Epithelial cell of esophagus (primary cell): ENCODE data around the gene CDC6.

Experiments used
- DNase-seq: peaks from one replicate; pipeline ENCODE4 v3.0.0; 2010; ENCODE audit warnings: low read depth
- H3K4me3 ChIP-seq: 2 replicates; pipeline ENCODE4 v1.5.1; 2011; ENCODE audit warnings: mild to moderate bottlenecking, low read length, control low read depth
- TF ChIP-seq, protein P1 (sequence below): IDR thresholded peaks from 2 replicates; pipeline ENCODE4 v1.5.1; 2011; ENCODE audit warnings: low read depth, mild to moderate bottlenecking, low read length, control low read depth, inconsistent platforms; ENCODE audit not compliant: insufficient read depth; ENCODE audit errors: missing control alignments

CDC6 gene

DNA sequence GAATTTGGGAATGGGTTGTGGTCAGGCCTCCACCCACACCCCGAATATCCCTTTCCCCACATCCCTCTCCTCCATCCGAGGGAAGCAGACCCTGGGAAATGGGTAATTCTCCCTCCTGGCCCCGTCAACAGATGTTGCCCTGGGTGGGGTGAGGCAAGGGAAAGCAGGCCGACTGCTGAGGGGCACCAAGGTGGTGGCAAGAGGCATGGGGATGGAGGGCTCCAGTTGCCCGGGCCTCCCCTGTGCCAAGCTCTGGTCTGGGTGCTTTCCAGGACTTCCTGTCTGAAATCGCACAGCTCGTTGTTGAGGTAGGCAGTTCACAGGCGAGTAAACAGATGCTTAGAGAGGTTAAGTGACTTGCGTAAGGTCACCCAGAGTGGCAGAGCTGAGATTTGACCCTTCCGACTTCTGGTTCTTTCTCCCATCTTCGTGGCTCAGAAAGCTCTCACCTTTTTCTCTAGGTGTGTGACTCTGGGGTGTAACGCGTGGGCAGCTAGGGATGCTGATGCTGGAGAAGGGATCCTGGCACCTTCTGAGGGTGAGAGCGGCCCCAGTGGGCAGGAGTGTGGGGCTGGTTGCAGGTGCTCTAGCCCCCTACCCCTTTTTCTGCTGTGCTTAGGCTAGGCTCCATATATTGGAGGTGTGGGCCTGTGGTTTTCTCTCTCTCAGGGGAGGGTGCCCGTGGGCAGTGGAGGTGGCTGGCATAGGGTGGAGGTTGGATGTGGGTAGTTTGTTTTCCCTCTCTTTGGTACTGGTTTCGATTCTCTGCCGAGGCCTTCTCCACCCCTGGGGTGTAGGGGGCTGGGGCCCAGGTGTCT is 38.5 kb downstream of the CDC6 start:
- H3K4me3 ChIP-seq: no peak overlapping the region
- TF ChIP-seq, protein P1, sequence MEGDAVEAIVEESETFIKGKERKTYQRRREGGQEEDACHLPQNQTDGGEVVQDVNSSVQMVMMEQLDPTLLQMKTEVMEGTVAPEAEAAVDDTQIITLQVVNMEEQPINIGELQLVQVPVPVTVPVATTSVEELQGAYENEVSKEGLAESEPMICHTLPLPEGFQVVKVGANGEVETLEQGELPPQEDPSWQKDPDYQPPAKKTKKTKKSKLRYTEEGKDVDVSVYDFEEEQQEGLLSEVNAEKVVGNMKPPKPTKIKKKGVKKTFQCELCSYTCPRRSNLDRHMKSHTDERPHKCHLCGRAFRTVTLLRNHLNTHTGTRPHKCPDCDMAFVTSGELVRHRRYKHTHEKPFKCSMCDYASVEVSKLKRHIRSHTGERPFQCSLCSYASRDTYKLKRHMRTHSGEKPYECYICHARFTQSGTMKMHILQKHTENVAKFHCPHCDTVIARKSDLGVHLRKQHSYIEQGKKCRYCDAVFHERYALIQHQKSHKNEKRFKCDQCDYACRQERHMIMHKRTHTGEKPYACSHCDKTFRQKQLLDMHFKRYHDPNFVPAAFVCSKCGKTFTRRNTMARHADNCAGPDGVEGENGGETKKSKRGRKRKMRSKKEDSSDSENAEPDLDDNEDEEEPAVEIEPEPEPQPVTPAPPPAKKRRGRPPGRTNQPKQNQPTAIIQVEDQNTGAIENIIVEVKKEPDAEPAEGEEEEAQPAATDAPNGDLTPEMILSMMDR: no peak
- DNase-seq: no peak

DNA sequence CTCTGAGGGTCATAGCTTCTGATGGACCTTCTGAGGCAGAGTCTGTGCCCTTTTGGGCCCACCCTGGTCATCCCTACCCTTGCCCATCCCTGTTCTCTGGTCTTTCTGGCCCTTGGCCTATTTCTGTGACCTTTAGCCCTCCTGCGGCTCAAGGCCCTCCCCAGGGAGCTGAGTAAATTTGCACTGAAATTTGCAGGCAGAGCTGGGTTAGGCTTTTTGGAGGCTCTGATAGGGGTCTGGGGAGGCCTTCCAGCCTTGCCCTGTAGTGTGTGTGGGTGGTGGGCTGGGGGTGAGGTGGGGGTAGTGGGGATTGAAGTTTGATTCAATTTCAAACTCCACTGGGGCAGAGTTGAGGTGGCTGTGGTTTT is 39.1 kb downstream of the CDC6 start:
- TF ChIP-seq, protein P1: no peak
- no peak overlapping the region for H3K4me3 ChIP-seq

DNA sequence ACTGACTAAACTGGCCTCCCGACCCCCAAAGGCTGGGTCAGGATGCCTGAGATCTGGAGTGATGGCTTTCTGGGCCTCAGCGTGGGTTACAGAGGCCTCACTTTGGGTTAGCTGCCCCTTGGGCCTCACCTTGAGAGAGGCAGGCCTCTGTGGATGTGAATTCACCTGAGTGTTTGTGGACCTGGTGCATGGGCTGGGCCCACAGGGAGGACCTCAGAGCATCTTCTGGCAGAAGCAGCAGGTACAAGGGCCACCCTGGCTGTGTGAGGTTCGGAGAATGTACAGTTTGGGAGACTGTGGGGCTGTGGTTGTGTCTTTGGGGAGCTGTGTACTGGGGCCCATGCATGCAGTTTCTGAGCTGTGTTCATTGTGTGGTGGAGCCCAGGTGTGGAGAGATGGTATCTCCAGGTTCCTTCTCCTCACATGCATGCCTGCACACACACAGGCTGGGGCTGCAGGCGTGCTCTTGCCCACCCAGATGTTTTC is 39.6 kb downstream of the CDC6 start:
- DNase-seq: no peak
- TF ChIP-seq, protein P1: no peak
- no peak overlapping the region for H3K4me3 ChIP-seq

More for the DNA sequence above, 39.1 kb downstream of the CDC6 start:
- no peak for DNase-seq

DNA sequence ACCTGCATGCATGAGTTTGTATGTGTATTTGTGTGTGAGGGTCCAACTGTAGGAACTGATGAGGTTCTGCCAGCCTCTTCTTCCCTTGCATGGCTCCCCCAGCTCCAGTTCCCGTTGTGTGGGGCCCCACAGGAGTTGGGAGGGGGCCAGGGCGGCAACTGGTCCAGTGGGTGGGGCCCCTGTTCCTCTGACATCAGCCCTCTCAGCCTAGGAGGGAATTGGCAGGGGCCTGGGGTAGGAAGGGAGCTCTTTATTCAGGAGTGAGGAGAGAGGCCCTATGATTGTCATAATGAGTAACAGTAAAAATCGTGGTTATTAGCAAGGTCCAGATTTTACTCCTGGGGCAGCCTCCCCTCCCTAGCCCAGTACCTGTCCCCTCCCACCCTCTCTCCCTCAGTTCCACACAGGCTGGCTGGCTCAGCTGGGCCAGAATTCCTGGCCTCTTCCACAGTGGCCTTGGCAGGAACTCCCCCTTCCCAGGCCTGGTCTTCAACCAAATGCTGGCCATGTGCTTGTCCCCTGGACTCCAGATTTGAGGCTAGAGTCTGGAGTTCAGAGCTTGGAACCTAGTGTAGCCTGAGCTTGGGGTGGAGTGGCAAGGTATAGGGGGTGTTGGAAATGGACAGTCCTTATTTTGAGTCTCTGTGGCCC is 40.2 kb downstream of the CDC6 start:
- no peak overlapping the region for H3K4me3 ChIP-seq
- no peak for DNase-seq
- TF ChIP-seq, protein P1: no peak

DNA sequence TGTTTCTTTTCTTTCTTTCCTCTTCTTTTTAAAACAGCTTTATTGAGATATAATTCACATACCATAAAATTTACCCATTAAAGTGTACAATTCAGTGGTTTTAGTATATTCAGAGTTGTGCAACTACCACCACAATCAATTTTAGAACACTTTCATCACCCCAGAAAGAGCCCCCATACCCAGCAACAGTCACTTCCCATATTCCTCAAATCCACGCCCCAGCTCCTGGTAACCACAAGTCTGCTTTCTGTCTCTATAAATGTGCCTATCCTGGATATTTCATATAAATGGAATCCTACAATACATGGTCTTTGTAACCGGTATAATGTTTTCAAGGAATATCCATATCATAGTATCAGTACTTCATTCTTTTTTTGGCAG is 40.7 kb downstream of the CDC6 start:
- no peak overlapping the region for H3K4me3 ChIP-seq
- no peak for DNase-seq
- TF ChIP-seq, protein P1: no peak

DNA sequence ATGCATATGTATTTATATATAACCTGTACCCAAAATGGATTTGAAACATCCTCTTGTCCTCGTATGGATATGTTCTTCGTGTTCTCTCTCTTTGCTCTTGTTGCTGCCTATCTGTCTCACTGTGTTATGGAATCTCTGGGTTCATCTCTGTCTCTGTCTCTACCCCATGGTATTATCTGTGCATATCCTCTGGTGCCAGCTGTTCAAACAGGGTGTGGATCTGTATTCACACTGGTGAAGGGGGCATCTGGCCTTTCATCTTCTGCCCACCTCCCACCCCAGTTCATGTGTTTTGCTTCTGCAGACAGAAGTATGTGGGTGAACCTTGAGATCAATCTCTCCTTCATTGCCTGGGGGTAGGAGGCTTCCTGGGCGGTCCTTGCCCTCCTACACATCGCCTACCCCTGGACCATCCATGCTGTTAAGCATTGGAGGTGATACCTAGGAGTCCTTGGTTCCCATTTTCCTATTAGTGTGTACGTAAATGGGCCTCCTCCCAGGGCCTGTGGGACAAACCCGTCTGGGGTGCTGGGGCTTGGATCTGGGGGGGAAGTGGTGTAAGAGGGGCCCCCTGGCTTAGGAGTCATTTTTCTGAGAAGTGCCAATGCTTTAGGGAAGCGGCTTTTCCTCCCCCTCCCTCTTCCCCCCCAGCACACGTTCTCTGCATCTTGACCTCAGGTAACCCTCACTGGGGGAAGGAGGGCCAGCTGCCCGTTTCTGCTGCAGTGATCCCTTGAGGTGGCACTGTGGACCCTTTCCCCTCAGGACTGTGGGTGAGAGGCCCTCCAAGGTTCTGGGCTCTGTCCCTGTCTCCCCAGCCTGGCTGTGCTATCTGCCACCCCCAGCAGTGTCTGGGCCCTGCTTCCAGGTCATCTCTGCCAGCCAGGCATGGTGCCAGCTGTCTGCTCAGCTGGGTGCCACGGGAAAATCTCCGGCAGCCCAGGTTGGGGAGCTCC is 42.4 kb downstream of the CDC6 start:
- no peak overlapping the region for H3K4me3 ChIP-seq
- no peak for DNase-seq
- TF ChIP-seq, protein P1: no peak
